K562 (cell line): Measurements from ENCODE around the gene ACTG2. TPM values are rescaled to one million over a fixed set of nuclear protein-coding genes. Genes with fewer than 3 reads are reported as not detected.
A peak's percentile ranks its signal among the peaks of the same experiment; 100 is the strongest.

Experiments
- ATAC-seq: fragments of 200-7000 bp; cut with Tn5 transposase; 3 replicates; pipeline ENCODE4 v1.9.1; 2020; ENCODE audit warnings: moderate library complexity
- BruUV-seq: library from RNA; stranded (reverse); fragments of 400-500 nt; replicated peaks from 2 replicates; lab custom pipeline; 2021; lab: Mats Ljungman, UMichigan
- CTCF ChIA-PET: fragments of 300-600 bp; formaldehyde crosslinking; extraction: SDS; loops from one replicate; lab custom pipeline; 2021; ENCODE audit warnings: low intra/inter-chr PET ratio; lab: Yijun Ruan, JAX
- POLR2A ChIA-PET: fragments of 300-600, 350-650 bp; sonication (Branson Sonifier 250); formaldehyde crosslinking; extraction: SDS; loops from one replicate; lab custom pipeline; 2021; ENCODE audit warnings: antibody characterized with exemption, inconsistent platforms; lab: Yijun Ruan, JAX
- DNase-seq, 4 experiments: peaks; one replicate each; pipeline versions ENCODE4 v3.0.0 to v3.0.0-alpha.2; 2011 to 2018; ENCODE audit warnings: low spot score in 3 of 4, mixed read lengths in 3 of 4; ENCODE audit errors: extremely low read depth in 1 of 4
- FAIRE-seq: peaks from 2 replicates; lab custom pipeline; 2011; peaks lifted over from hg19 to GRCh38; lab: Jason Lieb, UNC
- H2AFZ ChIP-seq: 2 replicates; pipeline ENCODE4 v1.6.0; 2011; ENCODE audit warnings: low read depth, low read length, control low read depth, inconsistent platforms
- H3K27ac ChIP-seq: fragments of 200-600 bp; 3 replicates; pipeline ENCODE4 v1.8.0; 2011; ENCODE audit warnings: low read depth, mild to moderate bottlenecking, control low read depth, inconsistent platforms, low read length, moderate library complexity, mixed read lengths; ENCODE audit errors: extremely low read depth
- H3K27me3 ChIP-seq, 2 experiments: fragments of 300-600 bp in 1 of 2; 2 replicates in 1 of 2; 3 replicates in 1 of 2; pipeline versions ENCODE4 v1.6.0 to v1.8.0; 2011; ENCODE audit warnings: inconsistent platforms in 2 of 2, low read length in 2 of 2, mild to moderate bottlenecking in 1 of 2, mixed read lengths in 1 of 2, moderate library complexity in 1 of 2; ENCODE audit not compliant: control insufficient read depth in 2 of 2, insufficient read depth in 2 of 2
- H3K36me3 ChIP-seq: fragments of 300-600 bp; 3 replicates; pipeline ENCODE4 v1.8.0; 2011; ENCODE audit warnings: mild to moderate bottlenecking, low read length, inconsistent platforms; ENCODE audit not compliant: control insufficient read depth, insufficient read depth
- H3K4me1 ChIP-seq, 2 experiments: fragments of 200-600 bp in 1 of 2; replicated peaks in 1 of 2; 2 replicates in 1 of 2; 3 replicates in 1 of 2; pipeline versions ENCODE4 v1.5.1 to v1.8.0; 2011; ENCODE audit warnings: inconsistent platforms in 2 of 2, low read length in 2 of 2, mild to moderate bottlenecking in 1 of 2, mixed read lengths in 1 of 2, moderate library complexity in 1 of 2; ENCODE audit not compliant: control insufficient read depth in 2 of 2, insufficient read depth in 2 of 2
- H3K4me2 ChIP-seq: 2 replicates; pipeline ENCODE4 v1.6.1; 2011; ENCODE audit warnings: low read length, control low read depth, inconsistent platforms, mixed read lengths; ENCODE audit not compliant: insufficient read depth
- H3K4me3 ChIP-seq: fragments of 200-600 bp; sonication (generic), shearing (Covaris generic); 2 replicates; pipeline ENCODE4 v1.5.1; 2016; ENCODE audit warnings: control low read depth, inconsistent platforms
- H3K79me2 ChIP-seq: fragments of 200-600 bp; 3 replicates; pipeline ENCODE4 v1.8.0; 2011; ENCODE audit warnings: low read length, inconsistent platforms; ENCODE audit not compliant: control insufficient read depth, insufficient read depth
- H3K9ac ChIP-seq, 2 experiments: 2 replicates each; pipeline versions ENCODE4 v1.6.0 to v1.6.1; 2011; ENCODE audit warnings: low read depth in 2 of 2, low read length in 2 of 2, control low read depth in 1 of 2, inconsistent platforms in 1 of 2, mild to moderate bottlenecking in 1 of 2, mixed read lengths in 1 of 2; ENCODE audit not compliant: insufficient read depth in 1 of 2
- H3K9me1 ChIP-seq: one replicate; pipeline ENCODE4 v1.6.0; 2011; ENCODE audit warnings: inconsistent platforms, mild to moderate bottlenecking, low read length, moderate library complexity; ENCODE audit not compliant: control insufficient read depth, insufficient read depth
- H3K9me3 ChIP-seq: replicated peaks from 2 replicates; pipeline ENCODE4 v1.5.1; 2011; ENCODE audit warnings: low read depth, low read length, inconsistent platforms; ENCODE audit not compliant: control insufficient read depth, insufficient read depth
- H4K20me1 ChIP-seq: replicated peaks from 2 replicates; pipeline ENCODE4 v1.6.1; 2011; ENCODE audit warnings: low read length, inconsistent platforms, mixed read lengths; ENCODE audit not compliant: control insufficient read depth, insufficient read depth
- ARID3A ChIP-seq: IDR thresholded peaks from 2 replicates; pipeline ENCODE4 v1.6.1; 2012; ENCODE audit warnings: low read depth, low read length, improper control_type of control experiment, borderline replicate concordance
- E2F8 ChIP-seq: fragments of 450-650 bp; IDR thresholded peaks from 2 replicates; pipeline ENCODE4 v1.7.1; 2018; ENCODE audit warnings: mild to moderate bottlenecking, low read depth; ENCODE audit not compliant: partially characterized antibody
- KLF10 ChIP-seq: fragments of 250-450 bp; sonication (Bioruptor Pico); IDR thresholded peaks from 2 replicates; pipeline ENCODE4 v1.6.1; 2021; ENCODE audit warnings: matching md5 sums
- MAFG ChIP-seq: fragments of 450-650 bp; conservative IDR thresholded peaks from 2 replicates; pipeline ENCODE4 v1.6.1; 2016; ENCODE audit warnings: missing genetic modification characterization, missing compliant biosample characterization
- MECOM ChIP-seq: fragments of 250-450 bp; sonication (Bioruptor Pico); IDR thresholded peaks from 2 replicates; pipeline ENCODE4 v1.8.0; 2022; ENCODE audit warnings: inconsistent platforms
- RFX1 ChIP-seq: fragments of 450-650 bp; IDR thresholded peaks from 2 replicates; pipeline ENCODE4 v1.6.1; 2016; ENCODE audit warnings: mild to moderate bottlenecking, moderate library complexity
- ZC3H11A ChIP-seq: IDR thresholded peaks from 2 replicates; pipeline ENCODE4 v1.6.1; 2012; ENCODE audit warnings: low read depth, low read length, improper control_type of control experiment
- ZNF140 ChIP-seq: fragments of 250-450 bp; sonication (Bioruptor Pico); IDR thresholded peaks from 2 replicates; pipeline ENCODE4 v1.8.0; 2021; ENCODE audit warnings: moderate library complexity, mild to moderate bottlenecking, inconsistent platforms
- ZNF695 ChIP-seq: fragments of 450-650 bp; formaldehyde crosslinking; IDR thresholded peaks from 2 replicates; pipeline ENCODE4 v1.4.0; 2020; ENCODE audit warnings: mild to moderate bottlenecking, moderate library complexity
- ZNF785 ChIP-seq: fragments of 250-450 bp; sonication (Bioruptor Pico); IDR thresholded peaks from 2 replicates; pipeline ENCODE4 v1.4.0; 2020; ENCODE audit warnings: mild to moderate bottlenecking
- WGBS: fragments of 100-300 bp; shearing (Covaris generic); methylation state at CpG from one replicate; pipeline ENCODE4 v1.1.6; 2016; ENCODE audit warnings: low coverage, mixed read lengths; ENCODE audit not compliant: insufficient coverage; ENCODE audit errors: missing lambda C conversion rate; 5-methylcytosine and 5-hydroxymethylcytosine counted together
- in situ Hi-C: fragments of 300-500 bp; cut with MboI; formaldehyde crosslinking; loops from 4 replicates; pipeline ENCODE4 v1.15.0; 2018; ENCODE audit warnings: inconsistent platforms, mixed read lengths
- intact Hi-C: fragments of 100-400 bp; cut with micrococcal nuclease; formaldehyde crosslinking; loops from 2 replicates; pipeline ENCODE4 v1.14.2; 2022
- polyA plus RNA-seq, 8 experiments: library from polyadenylated mRNA; depleted of rRNA in 4 of 8; stranded (reverse) in 5 of 8; unstranded in 3 of 8; fragments of >200 nt; fragmentation: Nextera tagmentation in 2 of 8; fragmentation: Illumina TruSeq in 1 of 8; extraction: Ambion mirVana in 2 of 8; extraction: Trizol in 1 of 8; gene quantifications; 2 replicates each; pipeline versions ENCODE4 v1.2.1 to v1.2.3, GENCODE V29; 2011 to 2014; ENCODE audit warnings: inconsistent platforms in 1 of 8, missing spikeins in 1 of 8
- total RNA-seq, 7 experiments: library from RNA; depleted of rRNA in 6 of 7; stranded (reverse); fragments of >200 nt in 6 of 7; fragmentation: Illumina TruSeq in 2 of 7; extraction: Trizol in 2 of 7; gene quantifications; 2 replicates each; pipeline versions ENCODE4 v1.2.1 to v1.2.3, GENCODE V29; 2011 to 2021; ENCODE audit warnings: low replicate concordance in 1 of 7

The ACTG2 gene
- total and polyA plus RNA-seq, 9 of the 15 experiments (the other 6 are each of a cell fraction or from before 2014, with no cell fraction given), result 0.06 to 0.60 TPM; not detected in 7

DNA sequence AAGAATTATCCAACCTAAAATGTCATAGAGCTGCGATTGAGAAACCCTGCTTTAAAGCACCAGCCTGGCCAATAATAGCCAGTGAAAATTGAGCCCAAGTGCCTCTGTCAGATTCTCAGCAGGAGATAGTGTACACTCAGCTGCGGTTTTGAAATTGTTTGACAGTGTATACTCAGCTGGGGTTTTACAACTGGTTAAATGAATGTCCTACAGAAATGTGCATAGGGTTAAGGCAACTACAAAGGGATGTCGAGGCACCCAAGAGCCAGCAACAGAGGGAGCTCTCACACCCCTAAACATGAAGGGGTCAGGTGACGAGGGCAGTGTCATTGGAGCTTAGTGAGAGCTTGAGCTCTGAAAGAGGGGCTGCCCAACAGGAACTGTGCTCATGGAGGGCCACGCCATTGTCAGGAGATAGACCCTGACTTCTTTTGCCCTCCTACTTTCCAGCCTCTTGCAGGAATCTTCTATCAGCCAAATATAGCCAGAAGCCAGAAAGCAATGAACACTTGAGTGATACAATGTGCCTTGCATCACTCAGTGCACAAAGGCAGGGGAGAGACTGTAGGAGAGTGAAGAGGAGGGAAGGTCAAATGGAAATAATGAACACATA lies 15.1 kb downstream of the ACTG2 start (continued):
- TF ChIP-seq E2F8, result no peak

- TF ChIP-seq ZNF140 (CRISPR knock-in tag) (no peak), MAFG (tag) (no peak), RFX1 (no peak), ZC3H11A (no peak), ZNF695 (CRISPR knock-in tag) (no peak), KLF10 (CRISPR knock-in tag) (no peak), ZNF785 (CRISPR knock-in tag) (no peak), MECOM (CRISPR knock-in tag) (no peak), ARID3A (no peak)
- DNase-seq, result no peak
- Histone ChIP-seq H4K20me1 (no peaks in the 10 kb centered on the region), H2AFZ (peak overlapping the region; percentile 25; the same call in 1 of the 2 replicates), H3K79me2 (no peaks in the 10 kb centered on the region), H3K27ac (no peak overlapping the region), H3K4me2 (no peak overlapping the region), H3K9me3 (no peaks in the 10 kb centered on the region), H3K4me1 (no peaks in the 10 kb centered on the region; a peak in 1 of 5 replicates), H3K36me3 (no peaks in the 10 kb centered on the region), H3K9ac (no peak overlapping the region), H3K27me3 (no peaks in the 10 kb centered on the region), H3K9me1 (no peaks in the 10 kb centered on the region), H3K4me3 (no peak overlapping the region)
- POLR2A ChIA-PET, result no interaction called here
- in situ Hi-C loops (no loop called here), intact Hi-C loops (loop anchor here (1.0 to 5.0 kb wide), 4 partner anchors 78 to 213 kb away; no protein-coding TSS in a partner anchor)
- CTCF ChIA-PET, result interaction anchor here (1.2 kb wide), 1 partner anchor 79 kb away, joined by 4 read pairs; no protein-coding TSS in a partner anchor
- no peak for ATAC-seq
- 42% methylated on average over 10 of the region's 10 CpGs for WGBS
- FAIRE-seq, result no peak
- no TSS peak for BruUV-seq
Observed at GRCh38 chr2:73908689-73909652, 16.2 kb downstream of the ACTG2 start.
